Activated CD4-positive, alpha-beta T cell treated with anti-CD3 and anti-CD28 coated beads for 1 hour (primary cell): ENCODE results near the gene SV2B.
"Not testable (repeated sequence)": the region's sequence is repeated elsewhere in the genome, so short reads cannot be mapped to it uniquely, and the experiment has no call there.

Experiments used
- DNase-seq: peaks from one replicate; pipeline ENCODE4 v3.0.0-alpha.2; 2020

The SV2B gene

DNA sequence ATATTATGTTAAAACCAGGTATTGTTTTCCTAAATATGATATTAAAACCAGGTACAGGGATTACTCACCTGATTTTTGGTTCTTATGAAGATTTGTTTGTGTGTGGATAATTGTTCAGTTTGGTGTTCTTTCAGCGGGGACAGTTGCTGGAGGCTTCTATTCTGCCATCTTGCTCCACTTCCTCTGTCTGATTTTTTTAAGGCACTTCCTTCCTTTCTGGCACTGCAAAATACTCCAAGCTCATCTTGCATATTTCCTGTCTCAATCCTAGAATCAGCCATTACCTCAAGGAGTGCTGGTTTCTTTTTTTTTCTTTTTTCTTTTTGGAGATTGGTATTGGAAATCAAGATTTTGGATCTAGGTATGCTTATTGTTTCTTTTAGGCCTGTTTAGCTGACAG is 229.9 kb downstream of the SV2B start:
- no peak for DNase-seq

DNA sequence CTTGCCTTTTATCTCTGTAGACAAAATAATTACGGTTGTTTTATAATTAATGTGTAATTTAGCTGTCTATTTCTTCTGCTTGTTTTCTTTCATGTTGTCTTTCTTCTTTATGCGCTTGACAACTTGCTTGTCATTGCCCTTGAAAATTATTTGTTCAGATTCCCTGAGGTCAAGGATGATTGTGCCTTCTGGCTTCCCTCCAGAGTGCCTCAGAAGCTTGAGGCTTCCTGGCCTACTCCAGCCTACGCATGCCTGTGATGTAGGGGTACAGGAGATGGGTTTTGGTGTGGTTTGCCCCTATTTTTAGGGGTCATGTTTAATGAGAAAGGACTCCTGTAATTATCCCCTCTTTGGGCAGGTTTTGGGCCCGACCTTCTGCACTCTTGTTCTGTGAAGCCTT is 231.5 kb downstream of the SV2B start:
- no peak for DNase-seq

- DNase-seq = no peak
Observed at GRCh38 chr15:91335702-91336101, 235.6 kb downstream of the SV2B start.

- DNase-seq = no peak
Observed at GRCh38 chr15:91336687-91337086, 236.6 kb downstream of the SV2B start.

GRCh38 chr15:91338766-91339165 is 238.7 kb downstream of the SV2B start:
- no peak for DNase-seq

DNA sequence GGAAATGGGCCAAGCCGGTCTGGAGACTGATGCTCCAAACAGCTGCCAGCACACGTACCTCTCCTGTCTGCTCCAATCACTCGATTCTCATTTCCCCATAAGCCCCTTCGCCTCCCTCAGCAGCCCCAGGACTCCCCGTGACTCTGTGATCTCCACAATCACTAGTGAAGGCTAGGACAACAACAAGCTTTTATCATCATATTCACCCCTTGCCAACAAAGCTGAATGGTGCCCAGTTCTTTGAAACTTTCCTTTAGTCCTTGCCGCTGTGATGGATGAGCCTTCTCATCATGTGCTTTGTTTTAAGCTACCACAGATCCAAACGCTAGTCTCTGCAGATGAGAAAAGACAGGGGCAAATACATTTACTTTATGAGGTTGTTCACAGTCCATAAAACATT is 242.0 kb downstream of the SV2B start:
- no peak for DNase-seq

- DNase-seq = not testable (repeated sequence)
Observed at GRCh38 chr15:91344912-91345311, 244.9 kb downstream of the SV2B start.

- no peak for DNase-seq
Observed at GRCh38 chr15:91345736-91346135, 245.7 kb downstream of the SV2B start.

- no peak for DNase-seq
Observed at GRCh38 chr15:91346259-91346658, 246.2 kb downstream of the SV2B start.

GRCh38 chr15:91348752-91349500 is 248.9 kb downstream of the SV2B start:
- no peak for DNase-seq
